Subcutaneous adipose tissue (tissue), 4 donors: ENCODE data around the gene IL36G. TPM values are rescaled to one million over a fixed set of nuclear protein-coding genes. Genes with fewer than 3 reads are reported as not detected.

ENCODE experiments used
- CTCF ChIP-seq: fragments of 450-650 bp; IDR thresholded peaks from one replicate; pipeline ENCODE4 v1.5.1; 2016; ENCODE audit warnings: low read depth, mild to moderate bottlenecking, control low read depth, antibody characterized with exemption, moderate library complexity
- total RNA-seq, 4 donors: library from RNA; depleted of rRNA; stranded (reverse); fragments of >200 nt; gene quantifications; one replicate each; pipeline ENCODE4 v1.1.0, GENCODE V29; 2016

The IL36G gene
- total RNA-seq, 4 donors from 2014 or later = not detected

DNA sequence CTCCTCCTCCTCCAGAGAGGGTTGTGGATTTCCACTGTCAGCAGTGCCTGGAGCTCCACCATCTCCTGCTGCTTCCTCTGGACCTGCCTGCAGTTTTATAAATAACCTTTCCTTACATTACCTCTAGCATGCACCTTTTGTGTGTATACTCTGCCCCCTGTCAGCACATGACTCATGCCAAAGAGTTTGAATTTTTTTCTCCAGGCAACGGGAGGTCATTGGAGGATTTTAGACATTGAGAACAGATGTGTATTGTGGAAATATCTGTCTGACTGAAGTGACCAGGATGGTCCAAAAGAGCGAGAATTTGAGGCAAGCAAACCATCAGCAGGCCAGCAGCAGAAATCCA lies 35.2 kb upstream of the IL36G start:
- no peak for TF ChIP-seq CTCF

GRCh38 chr2:112944971-112945370 lies 32.8 kb upstream of the IL36G start:
- TF ChIP-seq CTCF = no peak

DNA sequence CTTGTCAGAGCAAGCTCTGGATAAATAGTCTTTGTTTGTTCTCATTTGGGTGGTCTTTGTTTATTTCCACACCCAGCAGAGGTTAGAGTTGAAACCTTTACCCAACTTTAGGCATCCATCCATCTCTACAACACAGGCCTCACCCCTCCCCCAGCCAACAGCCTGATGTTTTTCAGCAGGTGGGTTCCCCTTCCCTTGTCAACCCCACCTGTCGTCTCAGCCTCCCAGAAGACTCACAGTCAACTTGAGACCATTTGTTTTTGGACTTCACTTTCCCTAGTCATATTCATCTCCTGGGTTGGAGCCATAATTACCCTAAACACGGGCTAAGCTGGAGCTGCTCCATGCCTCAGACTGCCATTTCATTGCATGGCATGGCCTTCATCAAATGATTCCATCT lies 31.7 kb upstream of the IL36G start:
- no peak for TF ChIP-seq CTCF

GRCh38 chr2:112947374-112947773 lies 30.4 kb upstream of the IL36G start:
- TF ChIP-seq CTCF = no peak

DNA sequence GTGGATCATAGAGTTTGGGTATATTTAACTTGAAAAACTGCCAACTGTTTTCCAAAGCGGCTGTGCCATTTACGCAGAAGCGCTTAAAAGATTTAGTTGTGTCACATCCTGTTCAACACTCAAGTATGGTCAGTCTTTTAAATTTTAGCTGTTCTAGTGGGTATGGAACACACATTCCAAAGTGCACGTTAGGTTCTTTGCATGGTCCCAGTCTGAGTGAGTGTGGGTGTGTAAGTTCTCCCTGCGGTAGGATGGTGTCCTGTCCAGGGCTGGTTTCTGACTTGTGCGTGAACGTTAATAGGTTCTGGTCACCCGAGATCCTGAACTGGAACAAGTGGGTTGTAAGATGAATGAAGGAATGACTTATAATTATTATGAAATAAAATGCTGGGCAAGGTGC lies 28.4 kb upstream of the IL36G start:
- no peak for TF ChIP-seq CTCF

- TF ChIP-seq CTCF = no peak
Measured at GRCh38 chr2:112954364-112954763, 23.4 kb upstream of the IL36G start.

- TF ChIP-seq CTCF = no peak
Measured at GRCh38 chr2:112957511-112957910, 20.3 kb upstream of the IL36G start.
